Heart left ventricle (tissue), 16 donors: Measurements from ENCODE around the gene CTNNB1. TPM values are rescaled to one million over a fixed set of nuclear protein-coding genes. Genes with fewer than 3 reads are reported as not detected.

Experiments used
- ATAC-seq, 4 donors: fragments of 200-7000 bp; cut with Tn5 transposase; one replicate each; pipeline ENCODE4 v1.9.1; 2020 to 2022; ENCODE audit warnings: moderate library complexity in 4 of 4, mild to moderate bottlenecking in 3 of 4, moderate number of reproducible peaks in 1 of 4
- DNase-seq, 5 donors: peaks; one replicate each; pipeline ENCODE4 v3.0.0-alpha.2; 2020
- H3K27ac ChIP-seq, 12 donors: fragments of 200-600 bp; sonication (generic) in 4 of 12; one replicate each; pipeline versions ENCODE4 v1.5.0 to v1.8.0; 2016 to 2022; ENCODE audit warnings: mild to moderate bottlenecking in 2 of 12
- H3K27me3 ChIP-seq, 9 donors: fragments of 200-600 bp; sonication (generic) in 2 of 9; one replicate each; pipeline versions ENCODE4 v1.5.1 to v1.8.0; 2016 to 2022; ENCODE audit warnings: mild to moderate bottlenecking in 3 of 9
- H3K36me3 ChIP-seq, 9 donors: fragments of 200-600 bp; sonication (generic) in 2 of 9; one replicate each; pipeline versions ENCODE4 v1.5.0 to v1.8.0; 2018 to 2022; ENCODE audit warnings: mild to moderate bottlenecking in 2 of 9
- H3K4me1 ChIP-seq, 12 donors: fragments of 200-600 bp; sonication (generic) in 4 of 12; one replicate each; pipeline versions ENCODE4 v1.5.0 to v1.8.0; 2016 to 2022; ENCODE audit warnings: mild to moderate bottlenecking in 3 of 12
- H3K4me3 ChIP-seq, 12 donors: fragments of 200-600 bp; sonication (generic) in 4 of 12; one replicate each; pipeline versions ENCODE4 v1.5.0 to v1.8.0; 2017 to 2022; ENCODE audit warnings: mild to moderate bottlenecking in 9 of 12, moderate library complexity in 4 of 12
- H3K9me3 ChIP-seq, 12 donors: fragments of 200-600 bp; sonication (generic) in 4 of 12; one replicate each; pipeline versions ENCODE4 v1.5.0 to v1.8.0; 2016 to 2022; ENCODE audit warnings: mild to moderate bottlenecking in 1 of 12
- POLR2A ChIP-seq, 2 donors: fragments of 450-650 bp; IDR thresholded peaks; one replicate each; pipeline ENCODE4 v1.6.1; 2017; ENCODE audit warnings: antibody characterized with exemption in 2 of 2, mild to moderate bottlenecking in 2 of 2, moderate library complexity in 2 of 2
- WGBS, 4 donors: extraction: QIAGEN DNeasy Blood & Tissue Kit in 2 of 4; methylation state at CpG; one replicate each; pipeline versions ENCODE4 v1.1.5 to v1.1.7; 2013 to 2018; 5-methylcytosine and 5-hydroxymethylcytosine counted together
- intact Hi-C, 10 donors: fragments of 100-400 bp; cut with DNase I; formaldehyde crosslinking; loops; one replicate each; pipeline versions ENCODE4 v1.11.1 to v1.14.2; 2022
- long read RNA-seq, 3 donors: library from polyadenylated mRNA; unstranded; transcript quantifications; one replicate each; pipeline ENCODE4 v2.0.0, GENCODE V29; 2020 to 2021
- polyA plus RNA-seq, 2 donors: library from polyadenylated mRNA; stranded (reverse); fragments of 200-250 nt; gene quantifications; one replicate each; pipeline ENCODE4 v1.2.3, GENCODE V29; 2013
- total RNA-seq, 9 donors: library from RNA; depleted of rRNA in 2 of 9; stranded (reverse); fragments of >200 nt in 2 of 9; fragmentation: NEBNext Ultra II Directional in 3 of 9; extraction: Animal tissue kit (Norgen Biotek cat#: 25700) in 3 of 9; gene quantifications; one replicate each; pipeline versions ENCODE4 v1.1.0 to v1.2.4, GENCODE V29; 2016 to 2023
- TF ChIP-seq, protein P1 (sequence below), 12 donors: fragments of 200-600 bp; sonication (generic) in 4 of 12; IDR thresholded peaks; one replicate each; pipeline versions ENCODE4 v1.5.0 to v1.8.0; 2018 to 2022; ENCODE audit warnings: antibody characterized with exemption in 12 of 12, mild to moderate bottlenecking in 5 of 12
- donor health status: ischemic (EF 13 %, LVEDD 7.1; RV severe dilation, severe dysfunction).
- donor health status: healthy with polysubstance abuse.
- donor health status: DM: no; HTN: yes; CAD: no.
- donor health status: DM: no; HTN: no; CAD: no.
- donor health status: ischemic (EF 25% LVEDD 6.9; RV normal size, moderate dysfunction).
- donor health status: ischemic (EF 25% LVEDD 5.7; RV mildly dilated, moderate dysfunction).
- donor health status: healthy.
- donor health status: DM: yes; HTN: yes; CAD: no.
- donor health status: ischemic (EF 35%, LVEDD 5.7; RV mildly dilated, moderate dysfunction).
- donor health status: nonischemic (EF 11% LVEDD 7.7; RV severe dilation, severe dysfunction).
- donor health status: DM: yes; HTN: yes; CAD: no.
- donor health status: PGD.
- donor health status: ischemic (EF 29% LVEDD 5.4; RV normal size, mild dysfunction).
- donor health status: nonischemic (EF 23%, LVEDD 6.1; RV moderate dilation, normal function).

The CTNNB1 gene
- 100 to 1,000 TPM; 145 to 301 (median 208) TPM for total RNA-seq
- polyA plus RNA-seq: 100 to 1,000 TPM in 1 of 2 donors, 10 to 100 TPM in 1; 25.6 to 216 TPM
- long read RNA-seq, donor 1, transcript CTNNB1-203 (16 exons, 3,472 nt): minor isoform, 23 of 151 reads
- long read RNA-seq, donor 1, transcript CTNNB1-202 (16 exons, 3,268 nt): major isoform, 50 of 151 reads
- long read RNA-seq, donor 1, transcript CTNNB1-201 (15 exons, 3,947 nt): minor isoform, 20 of 151 reads
- long read RNA-seq, donor 1, partial matches to known transcripts: 40 of 151 reads
- long read RNA-seq, donor 1, other reads (novel, unspliced or antisense): 7 of 151 reads
- long read RNA-seq, donor 2, transcript CTNNB1-201 (15 exons, 3,947 nt): minor isoform, 25 of 129 reads
- long read RNA-seq, donor 2, transcript CTNNB1-202 (16 exons, 3,268 nt): major isoform, 33 of 129 reads
- long read RNA-seq, donor 2, transcript CTNNB1-203 (16 exons, 3,472 nt): minor isoform, 17 of 129 reads
- long read RNA-seq, donor 2, partial matches to known transcripts: 28 of 129 reads
- long read RNA-seq, donor 2, other reads (novel, unspliced or antisense): 16 of 129 reads
- long read RNA-seq, donor 3, transcript CTNNB1-201 (15 exons, 3,947 nt): minor isoform, 23 of 128 reads
- long read RNA-seq, donor 3, transcript CTNNB1-203 (16 exons, 3,472 nt): minor isoform, 15 of 128 reads
- long read RNA-seq, donor 3, transcript CTNNB1-202 (16 exons, 3,268 nt): major isoform, 44 of 128 reads
- long read RNA-seq, donor 3, partial matches to known transcripts: 28 of 128 reads
- long read RNA-seq, donor 3, other reads (novel, unspliced or antisense): 4 of 128 reads

DNA sequence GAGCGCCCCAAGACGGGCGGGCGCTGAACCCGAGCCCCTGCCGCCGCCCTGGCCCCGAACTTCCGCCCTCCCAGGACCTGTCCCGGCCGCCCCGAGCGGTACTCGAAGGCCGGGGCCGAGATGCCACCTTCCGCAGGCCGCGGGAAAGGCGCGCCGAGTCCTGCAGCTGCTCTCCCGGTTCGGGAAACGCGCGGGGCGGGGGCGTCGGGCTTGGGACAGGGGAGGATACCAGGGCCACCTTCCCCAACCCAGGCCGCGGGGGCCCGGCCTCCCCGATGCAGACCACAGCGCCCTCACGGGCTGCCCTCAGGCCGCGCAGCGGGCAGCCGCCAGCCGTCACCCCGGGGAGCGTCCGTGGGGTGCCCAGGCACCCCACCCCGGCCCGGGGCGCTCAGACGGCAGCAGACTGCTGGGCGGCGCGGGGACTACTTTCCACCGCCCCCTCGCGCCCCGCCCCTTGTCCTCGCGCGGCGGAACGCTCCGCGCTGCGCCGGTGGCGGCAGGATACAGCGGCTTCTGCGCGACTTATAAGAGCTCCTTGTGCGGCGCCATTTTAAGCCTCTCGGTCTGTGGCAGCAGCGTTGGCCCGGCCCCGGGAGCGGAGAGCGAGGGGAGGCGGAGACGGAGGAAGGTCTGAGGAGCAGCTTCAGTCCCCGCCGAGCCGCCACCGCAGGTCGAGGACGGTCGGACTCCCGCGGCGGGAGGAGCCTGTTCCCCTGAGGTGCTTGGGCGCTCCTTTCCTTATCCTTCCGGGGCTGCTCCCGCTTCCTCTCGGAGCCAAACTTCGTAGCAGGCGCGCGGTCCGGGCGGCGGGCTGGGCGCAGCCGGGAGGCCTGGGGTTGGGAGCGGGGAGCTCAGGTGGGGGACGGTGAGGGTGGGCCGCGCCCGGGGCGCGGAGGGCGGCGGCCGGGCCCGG lies at the start of gene CTNNB1:
Gene CTNNB1, plus strand, starts transcription at position 556 of the 916 bp plus-strand sequence. CDS start 24,564 bp downstream, outside the sequence.
- peak within 1 kb of the TSS; percentile 95 to 99 (median 98) for H3K27ac ChIP-seq
- ATAC-seq: peak; percentile 73 to 96 (median 92)
- H3K27me3 ChIP-seq: no peaks in the 10 kb centered on the region
- H3K36me3 ChIP-seq: no peaks in the 10 kb centered on the region
- intact Hi-C loops: loop anchor here (2.0 to 10.0 kb wide), 11 partner anchors 82 to 614 kb away; no protein-coding TSS in a partner anchor
- no peaks in the 10 kb centered on the region for H3K9me3 ChIP-seq
- peak within 1 kb of the TSS; percentile 47 to 90 (median 84) for H3K4me3 ChIP-seq
- DNase-seq: peak; percentile 94 to 97 (median 95)
- WGBS, 4 donors: 0 to 1% (median 1%) methylated on average over 5 to 112 of the region's 112 CpGs
- TF ChIP-seq POLR2A (IDR thresholded peaks at IDR 0.05): peak in 1 of 2 donors; percentile 93
- TF ChIP-seq, protein P1, sequence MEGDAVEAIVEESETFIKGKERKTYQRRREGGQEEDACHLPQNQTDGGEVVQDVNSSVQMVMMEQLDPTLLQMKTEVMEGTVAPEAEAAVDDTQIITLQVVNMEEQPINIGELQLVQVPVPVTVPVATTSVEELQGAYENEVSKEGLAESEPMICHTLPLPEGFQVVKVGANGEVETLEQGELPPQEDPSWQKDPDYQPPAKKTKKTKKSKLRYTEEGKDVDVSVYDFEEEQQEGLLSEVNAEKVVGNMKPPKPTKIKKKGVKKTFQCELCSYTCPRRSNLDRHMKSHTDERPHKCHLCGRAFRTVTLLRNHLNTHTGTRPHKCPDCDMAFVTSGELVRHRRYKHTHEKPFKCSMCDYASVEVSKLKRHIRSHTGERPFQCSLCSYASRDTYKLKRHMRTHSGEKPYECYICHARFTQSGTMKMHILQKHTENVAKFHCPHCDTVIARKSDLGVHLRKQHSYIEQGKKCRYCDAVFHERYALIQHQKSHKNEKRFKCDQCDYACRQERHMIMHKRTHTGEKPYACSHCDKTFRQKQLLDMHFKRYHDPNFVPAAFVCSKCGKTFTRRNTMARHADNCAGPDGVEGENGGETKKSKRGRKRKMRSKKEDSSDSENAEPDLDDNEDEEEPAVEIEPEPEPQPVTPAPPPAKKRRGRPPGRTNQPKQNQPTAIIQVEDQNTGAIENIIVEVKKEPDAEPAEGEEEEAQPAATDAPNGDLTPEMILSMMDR (IDR thresholded peaks at IDR 0.05): peak in 5 of 12 donors; percentile 13 to 33 (median 27)
- peaks cover 5 to 41% (median 31%) of the 10 kb centered on the region in 12 donors for H3K4me1 ChIP-seq

DNA sequence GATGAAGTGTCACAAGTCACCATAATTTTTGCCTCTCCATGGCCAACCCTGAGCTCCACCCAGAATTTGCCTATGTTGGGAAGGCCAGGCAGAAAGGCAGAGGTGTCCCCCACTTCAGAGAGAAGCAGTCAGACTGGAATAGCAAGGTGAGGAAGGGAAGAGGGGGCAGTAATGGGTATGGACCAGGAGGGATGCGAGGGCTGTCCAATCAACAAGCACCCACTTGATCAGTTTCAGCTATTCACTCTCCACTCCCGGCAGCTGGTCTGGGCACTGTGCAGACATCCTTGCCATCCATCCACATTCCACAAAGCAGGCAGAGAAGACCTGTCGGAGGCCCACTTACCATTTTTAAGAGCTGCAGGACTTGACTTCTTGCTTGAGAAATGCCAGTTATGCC lies 43.5 kb upstream of the CTNNB1 start:
- Histone ChIP-seq H3K27me3 (no peaks in the 10 kb centered on the region), H3K27ac (no peak overlapping the region), H3K4me3 (no peak overlapping the region), H3K36me3 (no peaks in the 10 kb centered on the region), H3K4me1 (no peaks in the 10 kb centered on the region), H3K9me3 (no peaks in the 10 kb centered on the region)
- TF ChIP-seq, protein P1 (IDR thresholded peaks at IDR 0.05): no peak
- no peak for TF ChIP-seq POLR2A (IDR thresholded peaks at IDR 0.05)
- WGBS, 4 donors: 96 to 99% (median 98%) methylated on average over 3 of the region's 3 CpGs
- intact Hi-C loops: no loop called here
- ATAC-seq: no peak
- no peak for DNase-seq

DNA sequence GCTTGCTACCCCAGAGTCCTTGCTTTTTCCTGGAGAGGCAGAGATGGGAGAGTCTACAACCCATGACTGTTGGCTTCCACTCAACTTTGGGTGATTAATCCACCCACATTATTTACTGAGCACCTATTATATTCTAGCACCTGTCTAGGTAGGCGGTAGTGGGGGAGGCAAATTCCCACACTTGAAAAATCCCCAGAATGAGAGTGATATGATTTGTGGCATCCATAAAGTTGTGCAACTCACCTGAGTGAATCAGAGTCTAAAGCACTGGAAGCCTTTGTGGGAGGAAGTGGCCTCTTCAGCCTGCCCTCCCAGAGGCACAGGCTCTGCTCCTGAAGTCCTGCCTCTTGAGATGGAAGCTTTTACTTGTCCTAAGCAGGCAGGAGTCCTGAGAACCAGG lies 40.4 kb upstream of the CTNNB1 start:
- DNase-seq (no peak), ATAC-seq (no peak)
- H3K9me3 ChIP-seq: no peaks in the 10 kb centered on the region
- no peaks in the 10 kb centered on the region for H3K27me3 ChIP-seq
- TF ChIP-seq POLR2A (IDR thresholded peaks at IDR 0.05): no peak
- TF ChIP-seq, protein P1 (IDR thresholded peaks at IDR 0.05): no peak
- intact Hi-C loops: no loop called here
- no peak overlapping the region for H3K4me3 ChIP-seq
- 92 to 100% (median 98%) methylated on average over 1 of the region's 1 CpG for WGBS, 4 donors
- no peaks in the 10 kb centered on the region for H3K36me3 ChIP-seq
- H3K27ac ChIP-seq: no peak overlapping the region
- H3K4me1 ChIP-seq: no peaks in the 10 kb centered on the region
